GM04504 (cell line): ENCODE data around the gene CD151.

Source experiments
- DNase-seq: peaks from one replicate; pipeline ENCODE4 v3.0.0-alpha.2; 2012; ENCODE audit warnings: low read depth

CD151 gene

GRCh38 chr11:843086-843734 lies 10.5 kb downstream of the CD151 start:
- DNase-seq: no peak

GRCh38 chr11:843818-844692 lies 11.3 kb downstream of the CD151 start:
- peak; percentile 93 for DNase-seq

- peak; percentile 92 for DNase-seq
These were observed 12.2 kb downstream of the CD151 start for GRCh38 chr11:844693-845644.

- no peak for DNase-seq
These were observed 13.2 kb downstream of the CD151 start for GRCh38 chr11:845872-846495.

- no peak for DNase-seq
These were observed 13.8 kb downstream of the CD151 start for GRCh38 chr11:846496-847098.

GRCh38 chr11:847876-848275 lies 15.1 kb downstream of the CD151 start:
- DNase-seq: no peak

GRCh38 chr11:848380-848931 lies 15.7 kb downstream of the CD151 start:
- DNase-seq: no peak

GRCh38 chr11:849104-849824 lies 16.5 kb downstream of the CD151 start:
- DNase-seq: no peak

- DNase-seq: no peak
These were observed 17.4 kb downstream of the CD151 start for GRCh38 chr11:849951-850774.

- no peak for DNase-seq
These were observed 18.3 kb downstream of the CD151 start for GRCh38 chr11:850775-851763.

GRCh38 chr11:852762-853161 lies 20.0 kb downstream of the CD151 start:
- no peak for DNase-seq

- no peak for DNase-seq
These were observed 21.1 kb downstream of the CD151 start for GRCh38 chr11:853682-854448.

- no peak for DNase-seq
These were observed 22.0 kb downstream of the CD151 start for GRCh38 chr11:854601-855329.

GRCh38 chr11:855330-855674 lies 22.6 kb downstream of the CD151 start:
- no peak for DNase-seq

- no peak for DNase-seq
These were observed 23.0 kb downstream of the CD151 start for GRCh38 chr11:855796-856195.

- DNase-seq: no peak
These were observed 23.6 kb downstream of the CD151 start for GRCh38 chr11:856397-856796.
